Islet precursor cell (in vitro differentiated cells): ENCODE results near the gene CEMIP2.

Experiments
- DNase-seq: peaks from one replicate; pipeline ENCODE4 v3.0.0-alpha.2; 2018

Gene CEMIP2

DNA sequence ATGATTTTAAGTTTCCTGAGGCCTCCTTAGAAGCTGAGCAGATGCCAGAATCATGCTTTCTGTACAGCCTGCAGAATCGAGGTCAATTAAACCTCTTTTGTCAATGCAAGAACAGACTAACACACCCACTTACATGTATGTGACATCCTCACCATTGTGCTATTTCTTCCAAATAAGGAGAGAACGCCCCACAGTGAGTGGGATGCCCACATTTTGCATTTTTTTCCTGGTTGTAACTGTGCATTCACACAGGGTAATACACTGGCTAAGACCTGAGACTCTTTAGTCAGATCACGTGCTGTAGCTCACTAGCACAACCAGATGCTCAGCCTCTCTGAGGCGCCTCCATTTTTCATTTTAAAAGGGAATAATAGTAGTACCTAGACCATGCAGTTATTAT, 4.4 kb upstream of the CEMIP2 start:
- DNase-seq, result no peak

DNA sequence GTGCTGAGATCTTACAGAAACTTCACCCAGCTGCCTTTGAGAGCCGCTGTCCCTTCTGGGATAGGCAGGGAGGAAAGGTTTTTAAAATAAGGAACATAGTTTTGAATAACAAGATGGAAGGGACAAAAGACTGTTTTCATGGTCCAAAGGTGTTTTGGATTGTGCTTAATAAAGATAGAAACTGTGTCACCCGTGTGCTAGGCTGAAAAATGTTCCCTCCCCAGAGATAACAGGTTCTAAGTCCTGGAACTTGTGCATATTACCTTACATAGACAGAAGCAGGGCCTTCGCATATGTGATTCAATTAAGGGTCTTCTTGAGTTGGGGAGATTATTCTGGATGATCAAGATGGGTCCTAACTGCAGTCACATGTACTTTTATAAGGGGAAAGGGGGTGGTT, 1.9 kb upstream of the CEMIP2 start:
- no peak for DNase-seq

DNA sequence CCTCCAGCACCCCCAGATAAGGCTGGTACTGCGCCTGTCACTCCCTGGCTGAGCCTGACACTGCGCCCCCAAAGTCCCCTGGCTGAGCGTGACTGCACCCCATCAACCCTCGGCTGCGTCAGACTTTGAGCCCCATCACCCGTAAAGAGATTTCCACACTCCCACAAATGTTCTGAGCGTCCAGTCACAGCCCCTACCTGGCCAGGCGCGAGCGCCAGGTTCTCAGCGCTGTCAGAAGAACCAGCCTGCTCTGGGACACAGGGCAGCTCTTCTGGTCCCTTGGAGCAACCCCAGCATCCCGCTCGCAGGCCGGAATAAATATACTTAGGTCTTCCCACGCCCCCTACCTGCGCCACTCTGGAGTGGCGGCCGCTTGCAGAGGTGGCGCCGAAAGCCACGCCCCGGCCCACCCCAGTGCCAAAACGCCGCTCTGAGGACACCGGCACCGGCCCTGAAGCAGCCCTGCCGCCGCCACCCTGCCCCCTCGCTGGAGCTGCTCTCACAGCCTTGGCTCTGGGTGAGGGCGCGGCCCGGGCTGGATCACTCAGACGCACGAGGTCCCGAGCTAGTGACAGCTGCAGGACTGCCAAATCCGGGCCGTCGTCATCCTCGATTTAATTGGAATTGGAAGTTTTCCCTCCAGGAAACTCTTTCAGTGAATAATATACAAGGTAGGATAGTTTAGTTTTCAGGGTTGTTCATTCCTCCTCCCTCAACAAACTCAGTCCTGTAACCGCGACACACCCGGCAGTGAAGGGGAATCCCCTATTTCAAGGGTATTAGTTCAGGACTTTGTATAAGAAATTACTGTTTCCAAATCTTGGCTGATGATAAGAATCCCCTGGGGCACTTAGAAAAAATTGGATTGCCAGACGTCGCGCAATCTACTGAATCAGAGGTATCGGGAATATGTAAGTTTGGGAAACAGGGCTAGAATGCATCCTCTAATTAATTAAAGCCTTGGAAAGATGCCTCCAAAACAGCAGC, 1.2 kb upstream of the CEMIP2 start:
- DNase-seq, result peak; percentile 94

DNA sequence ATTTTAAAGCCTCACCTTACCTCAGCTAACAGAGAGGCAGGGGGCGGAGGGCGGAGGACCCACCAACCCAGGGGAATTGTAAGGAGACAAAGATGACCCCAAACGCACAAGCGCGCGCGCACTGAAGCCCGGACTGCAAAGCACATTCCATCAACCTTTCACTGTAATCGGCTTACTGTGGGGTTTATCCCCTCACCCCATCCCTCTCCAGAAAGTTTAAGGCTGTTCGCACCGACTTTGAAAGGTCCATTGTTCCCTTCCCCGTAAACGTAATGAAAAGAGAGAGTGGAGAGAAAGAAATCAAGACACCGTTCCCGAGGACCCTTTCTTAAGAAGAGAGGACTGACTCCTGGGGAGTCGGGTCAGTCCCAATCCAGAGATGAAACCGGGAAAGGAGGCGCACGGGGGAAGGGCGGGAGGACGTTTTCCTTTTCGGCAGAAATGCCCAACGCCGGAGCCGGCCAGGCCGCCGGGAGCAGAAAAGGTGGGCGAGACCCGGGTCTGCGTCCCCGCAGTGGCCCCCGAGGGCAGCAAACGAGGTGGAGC, 464 bp downstream of the CEMIP2 start:
- DNase-seq, result no peak

DNA sequence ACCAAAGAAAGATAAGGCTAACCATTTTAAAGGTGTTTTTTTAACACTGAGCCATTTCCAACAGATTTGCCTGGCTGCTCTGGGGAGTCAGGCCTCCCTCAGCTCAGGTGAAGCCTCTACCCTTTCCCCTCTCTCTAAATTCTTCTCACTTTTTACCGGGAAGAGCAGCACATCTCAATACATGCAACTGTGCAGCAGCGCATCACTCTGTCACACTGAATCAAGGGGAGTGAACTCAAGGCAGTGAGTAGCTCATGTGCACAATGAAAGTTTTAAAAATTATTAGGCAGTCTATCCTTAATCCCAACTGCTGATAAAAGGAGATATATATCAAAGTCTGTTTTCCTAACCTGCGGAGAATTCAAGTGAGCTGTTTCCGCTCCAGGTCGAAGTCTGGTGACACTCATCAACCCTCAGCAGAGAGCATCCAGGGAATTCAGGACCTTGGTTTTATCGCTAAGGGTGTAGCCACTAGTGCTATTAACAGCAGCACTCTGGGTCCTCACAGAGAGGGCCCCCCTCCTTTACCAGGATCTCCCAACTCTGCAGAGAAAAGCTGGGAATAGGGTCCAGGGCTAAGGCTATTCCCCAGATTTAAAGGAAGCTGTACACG, 1.0 kb downstream of the CEMIP2 start:
- no peak for DNase-seq

DNA sequence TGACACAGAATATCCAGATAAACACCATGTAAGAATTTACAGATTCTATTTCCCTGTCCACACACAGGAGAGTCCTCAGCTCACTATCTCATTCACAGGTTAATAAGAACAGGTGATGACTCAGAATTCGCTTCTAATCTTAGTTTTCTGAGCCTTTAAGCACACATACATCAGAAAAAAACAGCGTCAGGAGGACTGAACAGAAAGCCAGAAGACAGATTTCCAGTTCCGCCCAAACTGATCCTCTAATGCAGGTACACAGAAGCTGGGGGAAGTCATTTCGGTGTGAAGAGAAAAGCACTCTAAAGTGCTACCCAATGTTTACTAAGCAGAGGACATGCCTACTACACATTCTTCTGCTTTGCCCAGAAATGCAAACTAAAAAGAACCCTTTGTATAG, 1.6 kb downstream of the CEMIP2 start:
- DNase-seq, result no peak

DNA sequence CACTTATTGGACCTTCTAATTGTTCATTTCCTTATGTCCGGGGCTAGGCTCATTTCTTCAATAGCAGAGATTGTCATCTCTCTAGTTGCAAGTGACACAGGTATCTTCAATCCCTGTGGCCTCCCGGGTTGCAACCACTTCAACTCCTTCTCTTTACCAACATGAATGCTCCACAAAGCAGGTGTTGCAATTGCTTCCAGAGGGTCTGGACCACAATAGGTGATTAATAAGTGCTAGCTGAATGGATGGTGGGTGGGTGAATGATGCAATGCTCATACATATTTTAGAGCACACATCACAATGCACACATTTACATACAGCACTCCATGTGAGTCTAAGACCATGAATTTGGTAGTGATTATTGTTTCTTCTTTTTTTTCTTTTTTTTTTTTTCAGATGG, 2.6 kb downstream of the CEMIP2 start:
- DNase-seq, result no peak

DNA sequence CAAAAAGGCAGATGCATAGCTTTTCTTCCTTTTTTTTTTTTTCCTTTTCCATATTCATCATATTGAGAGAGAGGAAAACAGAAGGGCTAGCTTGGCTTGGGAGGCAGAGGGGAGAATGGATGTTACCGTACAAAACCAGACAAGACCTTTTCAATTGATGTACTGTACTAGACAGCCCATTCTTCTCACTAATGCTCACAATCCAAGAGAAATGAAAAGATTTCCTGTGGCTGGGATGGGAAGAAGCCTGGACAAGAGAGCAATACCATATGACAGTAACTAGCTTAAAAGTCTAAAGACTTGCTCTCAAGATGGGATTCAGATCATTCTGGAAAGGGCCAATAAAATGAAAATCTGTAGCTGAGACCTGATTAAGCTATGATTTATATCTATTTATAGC, 3.4 kb downstream of the CEMIP2 start:
- DNase-seq, result no peak

DNA sequence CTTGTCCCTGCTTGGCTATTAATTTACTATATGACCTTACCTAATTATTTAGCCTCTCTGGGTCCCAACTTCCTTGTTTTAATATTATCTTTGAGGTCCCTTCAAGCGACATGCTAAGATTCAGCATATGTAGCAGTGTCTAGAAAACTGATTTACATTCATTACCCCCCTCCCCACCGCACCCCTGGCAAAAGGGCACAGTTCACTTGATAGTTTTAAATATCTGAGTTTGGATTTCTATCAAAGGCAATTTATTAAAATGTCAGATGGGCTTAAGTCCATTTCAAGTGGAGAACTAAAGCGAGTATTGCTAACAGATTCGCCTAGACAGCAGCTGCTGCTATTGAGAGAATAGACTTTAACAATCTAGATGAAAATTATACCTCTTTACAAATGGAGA, 3.9 kb downstream of the CEMIP2 start:
- DNase-seq, result no peak

DNA sequence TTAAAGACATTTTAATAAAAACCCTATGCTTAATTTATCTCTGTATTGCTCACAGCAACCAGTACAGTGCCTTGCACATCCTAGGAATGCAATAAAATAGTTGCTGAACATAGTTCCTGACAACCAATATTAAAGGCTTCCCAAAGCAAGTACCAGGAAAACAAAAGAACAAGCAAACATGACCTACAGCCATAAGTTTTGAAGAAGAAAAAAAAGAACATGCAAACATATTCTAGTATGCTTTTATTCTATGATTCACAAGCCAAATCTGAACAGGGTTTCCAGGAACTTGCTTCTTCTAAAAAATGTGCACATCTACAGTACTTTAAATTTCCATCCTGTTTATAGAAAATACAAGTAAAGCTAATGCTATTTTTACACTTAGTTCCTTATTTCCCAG, 4.5 kb downstream of the CEMIP2 start:
- DNase-seq, result no peak

DNA sequence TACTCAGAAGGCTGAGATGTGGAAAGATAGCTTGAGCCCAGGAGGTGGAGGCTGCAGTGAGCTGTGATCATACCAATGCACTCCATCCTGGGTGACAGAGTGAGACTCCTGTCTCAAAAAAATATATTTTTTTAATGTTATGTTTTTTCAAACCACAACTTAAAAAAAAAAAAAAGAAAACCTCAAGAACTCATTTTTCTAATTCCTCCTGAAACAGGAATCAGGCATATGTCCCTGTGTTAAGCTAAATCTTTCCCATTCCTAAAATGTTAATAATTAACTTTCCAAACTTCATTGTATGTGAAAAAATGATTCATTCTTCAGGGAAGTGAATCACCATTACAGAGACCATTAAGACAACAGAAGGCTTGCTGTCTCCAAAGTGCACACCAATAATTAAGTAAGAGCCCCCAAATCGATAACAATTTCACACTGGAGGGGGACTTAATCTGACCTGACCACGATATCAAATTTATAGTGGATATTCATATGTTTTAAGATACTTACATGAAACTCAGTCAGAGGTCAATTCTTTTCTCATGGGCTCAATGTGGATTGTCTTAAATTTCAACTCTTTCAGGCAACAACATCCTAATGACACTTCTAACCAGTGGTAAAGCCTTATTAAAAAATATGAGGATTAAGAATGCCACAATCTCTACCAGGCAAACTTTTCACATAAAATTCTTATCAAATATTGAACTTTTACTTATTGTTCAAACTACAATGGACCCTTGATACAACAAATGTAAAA, 5.2 kb downstream of the CEMIP2 start:
- no peak for DNase-seq

DNA sequence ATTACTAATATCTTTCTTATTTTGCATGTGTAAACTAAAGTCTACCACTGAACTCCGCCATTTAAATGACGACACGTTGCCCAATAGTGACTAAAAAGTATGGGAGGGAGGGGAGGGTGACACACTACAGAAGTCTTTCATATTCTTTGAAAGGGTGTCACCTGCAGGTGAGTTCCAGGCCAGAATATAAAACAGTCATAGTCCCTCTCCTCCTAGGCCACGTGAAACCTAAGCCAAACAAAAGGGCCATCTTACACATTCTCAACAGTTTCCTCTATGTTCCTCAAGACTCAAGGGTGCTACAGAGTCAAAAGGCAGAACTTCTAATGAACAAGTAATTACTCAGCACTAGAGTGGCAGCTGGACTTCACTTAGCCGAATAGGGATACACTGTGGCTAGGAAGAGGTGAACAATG, 6.4 kb downstream of the CEMIP2 start:
- no peak for DNase-seq

DNA sequence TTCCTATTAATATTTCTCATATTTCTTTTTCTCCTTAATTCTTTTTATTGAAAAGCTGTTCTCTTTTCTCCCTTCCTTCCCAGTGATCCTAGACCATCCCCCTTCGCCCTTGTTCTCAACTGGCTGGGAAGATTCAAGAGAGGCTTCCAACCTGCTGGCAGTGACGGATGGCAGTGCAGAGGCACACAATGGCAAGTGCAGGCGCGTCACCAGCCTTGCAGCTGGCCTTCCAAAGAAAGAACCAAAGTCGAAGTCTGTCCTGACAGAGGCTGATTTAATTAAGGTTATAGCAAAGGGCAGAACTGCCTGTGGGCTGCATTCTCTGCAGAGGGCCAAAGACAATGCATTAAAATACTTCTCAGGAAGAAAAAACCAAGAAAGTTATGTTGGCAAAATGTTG, 7.4 kb downstream of the CEMIP2 start:
- DNase-seq, result peak; percentile 77

DNA sequence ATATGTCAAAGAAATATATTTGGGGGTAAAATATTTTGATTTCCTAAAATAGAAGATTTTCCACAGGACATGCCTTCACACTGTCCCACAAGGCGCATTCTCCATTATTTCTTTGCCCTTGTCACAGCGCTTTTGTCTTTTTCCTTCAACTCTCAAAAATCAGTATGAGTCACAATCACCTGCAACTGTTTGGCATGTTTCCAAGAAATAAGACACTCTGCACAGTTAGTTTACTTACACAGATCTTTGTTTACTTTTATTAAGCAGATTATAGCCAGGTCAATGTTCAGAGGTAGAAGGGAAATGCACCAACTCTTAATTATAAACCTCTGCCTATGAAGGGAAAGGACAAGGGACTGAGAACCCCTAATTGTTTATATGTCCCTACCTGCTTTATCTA, 9.5 kb downstream of the CEMIP2 start:
- DNase-seq, result no peak

DNA sequence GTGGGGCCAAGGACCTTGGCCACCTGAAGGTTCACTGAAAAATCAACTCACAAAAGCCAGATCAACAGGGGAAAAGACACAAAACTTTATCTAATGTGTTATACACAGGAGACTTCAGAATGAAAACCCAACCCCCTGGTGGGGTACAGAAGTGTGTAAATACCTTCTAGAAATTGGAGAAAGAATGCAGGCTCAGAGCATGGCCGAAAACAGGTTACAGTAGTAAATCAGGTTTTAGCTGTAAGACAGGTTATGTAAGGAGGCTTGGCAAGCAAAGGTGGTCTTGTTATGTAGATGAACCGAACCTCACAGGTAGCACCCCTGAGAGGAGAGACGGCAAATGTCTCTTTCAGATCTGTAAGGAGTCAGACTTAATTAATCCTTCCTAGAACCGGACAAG, 10.0 kb downstream of the CEMIP2 start:
- peak; percentile 66 for DNase-seq

DNA sequence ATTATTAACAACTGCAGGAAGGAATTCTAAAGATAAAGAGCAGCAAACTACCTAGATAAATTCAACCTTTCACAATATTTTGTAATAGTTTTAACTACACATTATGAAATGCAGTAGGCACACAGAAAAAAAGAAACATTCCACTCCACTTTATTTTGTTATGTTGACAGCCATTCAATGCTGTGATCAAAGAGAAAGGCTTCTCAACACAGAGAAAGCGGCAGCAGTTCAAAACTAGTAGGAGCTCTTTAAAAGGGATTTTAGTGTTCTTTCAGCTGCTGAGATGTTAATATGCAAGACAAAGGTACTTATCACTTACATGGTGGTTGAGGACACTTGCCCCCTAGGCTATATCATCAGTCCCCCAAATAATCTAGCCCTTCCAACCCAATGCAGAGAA, 11.6 kb downstream of the CEMIP2 start:
- no peak for DNase-seq

DNA sequence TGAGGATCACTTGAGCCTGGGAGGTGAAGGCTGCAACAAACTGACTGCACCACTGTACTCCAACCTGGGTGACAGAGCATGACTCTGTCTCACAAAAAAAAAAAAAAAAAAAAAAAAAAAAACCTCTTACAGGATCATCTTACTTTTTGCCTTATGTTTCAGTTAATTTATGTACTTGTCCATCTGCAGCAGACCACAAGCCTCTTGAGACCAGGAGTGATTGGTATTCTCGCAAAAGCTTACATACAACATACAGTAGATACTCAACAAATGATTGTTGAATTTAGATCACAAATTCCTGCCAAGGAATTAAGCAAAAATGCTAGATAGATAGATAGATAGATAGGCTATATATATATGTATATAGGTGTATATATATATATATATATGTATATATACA, 12.4 kb downstream of the CEMIP2 start:
- no peak for DNase-seq

DNA sequence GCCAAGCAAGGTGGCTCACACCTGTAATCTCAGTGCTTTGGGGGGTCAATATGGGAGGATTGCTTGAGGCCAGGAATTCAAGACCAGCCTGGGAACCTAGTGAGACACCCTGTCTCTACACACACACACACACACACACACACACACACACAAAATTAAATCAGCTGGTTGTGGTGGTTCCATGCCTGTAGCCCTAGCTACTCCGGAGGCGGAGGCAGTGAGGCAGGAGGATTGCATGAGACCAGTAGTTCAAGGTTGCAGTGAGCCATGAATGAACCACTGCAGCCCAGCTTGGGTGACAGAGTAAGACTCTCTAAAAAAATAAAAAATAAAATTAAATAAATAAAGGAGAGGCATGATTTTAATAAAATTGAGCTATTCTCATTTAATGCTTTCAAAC, 13.1 kb downstream of the CEMIP2 start:
- no peak for DNase-seq

DNA sequence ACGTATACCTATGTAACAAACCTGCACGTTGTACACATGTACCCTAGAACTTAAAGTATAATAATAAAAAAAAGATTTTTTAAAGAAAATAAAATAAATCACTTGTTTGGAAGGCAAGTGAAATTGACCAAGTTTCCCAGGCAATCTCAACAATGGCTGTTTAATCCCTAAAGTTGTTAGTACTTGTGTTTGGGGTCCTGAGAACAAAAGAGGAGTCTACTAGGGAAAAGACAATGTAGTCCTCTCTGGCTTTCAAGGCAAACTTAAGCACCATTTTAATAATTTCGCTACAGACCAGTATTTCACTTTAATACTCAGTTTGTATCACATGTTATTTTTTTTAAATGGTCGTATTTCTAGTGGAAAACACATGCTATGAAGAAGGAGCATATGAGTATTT, 14.2 kb downstream of the CEMIP2 start:
- no peak for DNase-seq

DNA sequence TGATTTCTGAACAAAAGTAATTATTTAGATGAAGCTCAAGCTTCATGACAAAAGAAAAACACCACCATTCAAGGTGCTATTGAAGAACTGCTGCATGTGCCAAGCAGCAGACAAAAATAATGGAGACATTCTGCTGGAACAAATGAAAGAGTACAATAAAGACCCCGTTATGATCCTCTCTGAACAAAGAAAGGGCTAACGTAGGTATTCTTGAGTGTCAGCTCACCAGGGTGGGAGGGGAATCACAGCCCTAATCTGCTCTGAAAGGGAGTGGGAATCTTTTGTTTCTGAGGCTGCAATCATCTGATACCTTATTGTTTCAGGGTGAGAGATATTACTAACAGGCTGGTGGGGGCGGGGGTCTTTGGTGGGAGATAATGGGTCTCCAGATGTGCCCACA, 15.4 kb downstream of the CEMIP2 start:
- DNase-seq, result no peak

DNA sequence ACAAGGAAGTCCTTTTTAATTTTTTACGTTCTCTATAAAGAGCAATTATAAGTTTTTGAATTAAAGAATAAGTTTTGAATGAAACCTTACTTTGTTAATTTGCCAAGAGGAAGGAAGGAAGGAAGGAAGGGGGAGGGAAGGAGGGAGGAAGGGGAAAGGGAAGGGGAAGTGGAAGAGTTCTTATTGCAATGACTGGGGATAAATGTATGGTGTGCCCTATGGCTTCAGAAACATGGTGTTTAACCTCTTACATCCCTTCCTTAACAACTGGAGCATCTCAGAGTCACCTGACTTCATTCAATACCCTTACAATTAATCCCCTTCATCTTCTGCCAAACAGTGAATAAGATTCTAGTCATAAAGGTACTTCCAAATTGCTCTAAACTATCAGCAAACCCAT, 16.0 kb downstream of the CEMIP2 start:
- no peak for DNase-seq

DNA sequence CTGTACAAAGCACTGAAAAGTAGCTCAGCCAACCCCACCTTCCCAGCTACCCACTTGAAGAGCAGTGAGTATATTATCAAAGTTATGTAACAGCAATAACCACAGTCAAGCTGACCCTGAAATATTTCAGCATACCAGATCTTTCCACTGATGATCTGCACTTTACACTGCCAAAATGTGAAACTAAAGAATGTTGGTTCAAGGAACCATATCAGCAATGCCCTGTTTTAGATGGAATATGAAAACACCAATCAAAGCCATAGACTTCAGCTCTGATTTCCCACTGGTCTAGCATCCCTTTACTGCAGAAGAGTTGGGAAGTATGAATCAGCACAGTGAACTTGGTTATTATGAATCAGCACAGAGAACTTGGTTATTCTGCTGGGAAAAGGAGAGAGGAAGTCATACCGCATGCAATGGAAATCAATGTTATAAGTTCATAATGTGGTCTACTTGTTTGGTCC, 20.0 kb downstream of the CEMIP2 start:
- no peak for DNase-seq

DNA sequence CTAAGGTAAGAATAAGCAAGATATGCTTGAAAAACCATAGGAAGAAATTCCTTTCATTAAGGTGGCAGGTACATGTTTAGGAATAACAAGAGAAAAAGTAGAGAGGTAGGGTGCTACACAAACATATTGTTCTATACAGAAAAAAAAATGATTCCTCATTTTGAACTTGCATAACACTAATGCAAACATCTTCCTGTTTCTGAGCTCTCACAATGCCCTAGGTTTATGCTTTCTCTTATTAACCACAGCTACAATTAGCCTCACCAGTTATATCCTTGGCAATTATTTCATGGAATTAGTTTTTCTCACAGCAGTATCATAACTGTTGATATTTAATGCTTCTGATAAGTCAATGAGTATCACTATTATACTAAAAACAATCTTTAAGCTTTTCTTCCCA, 20.7 kb downstream of the CEMIP2 start:
- DNase-seq, result no peak

DNA sequence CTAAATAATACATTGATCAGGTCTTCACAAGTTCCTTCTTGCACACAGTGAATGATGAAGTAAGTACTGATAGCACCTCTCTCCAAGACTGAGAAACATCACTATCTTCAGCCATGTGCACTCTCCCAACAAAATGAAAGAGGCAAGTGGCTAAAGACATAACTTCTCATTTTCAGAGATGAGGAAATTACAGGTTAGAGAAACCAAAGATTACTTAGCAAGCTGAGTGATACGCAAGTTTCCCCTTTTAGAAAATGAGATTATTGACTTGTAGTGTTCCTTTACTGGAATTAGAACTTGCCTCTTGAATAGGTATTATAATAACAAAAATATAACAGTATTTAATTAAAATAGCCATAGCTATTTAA, 21.6 kb downstream of the CEMIP2 start:
- no peak for DNase-seq
